C4-2B (cell line): ENCODE results near the gene GSDMA.

Experiments used
- CTCF ChIP-seq: fragments of 450-650 bp; conservative IDR thresholded peaks from 2 replicates; pipeline ENCODE4 v1.5.1; 2017; ENCODE audit warnings: mild to moderate bottlenecking
- ZFX ChIP-seq: fragments of 450-650 bp; IDR thresholded peaks from 2 replicates; pipeline ENCODE4 v1.6.1; 2017

DNA sequence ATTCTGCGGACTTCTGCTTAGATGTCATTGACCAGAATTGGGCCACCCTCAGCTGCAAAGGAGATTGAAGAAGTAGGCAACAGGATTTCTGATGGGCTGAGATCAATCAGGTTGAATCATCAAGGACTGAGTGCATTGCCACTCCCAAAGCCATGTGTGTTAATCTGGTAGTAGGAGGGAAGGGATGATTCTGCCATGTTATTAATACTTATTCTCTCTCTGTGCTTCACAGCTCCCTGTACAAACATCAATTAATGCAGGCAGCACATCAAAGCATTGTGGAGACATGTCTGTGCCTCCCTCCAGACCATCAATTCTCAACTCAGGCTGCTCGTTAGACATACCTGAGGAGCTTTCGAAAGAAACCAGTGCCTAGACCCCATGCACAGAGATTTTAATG, 23.7 kb upstream of the GSDMA start:
- TF ChIP-seq CTCF, result no peak
- no peak for TF ChIP-seq ZFX
